AG09319 (cell line): ENCODE results near the gene RASD1.
"Not testable (repeated sequence)": the region's sequence is repeated elsewhere in the genome, so short reads cannot be mapped to it uniquely, and the experiment has no call there.

Experiments used
- DNase-seq: peaks from one replicate; pipeline ENCODE4 v3.0.0-alpha.2; 2010; ENCODE audit warnings: low read depth; ENCODE audit errors: extremely low read depth
- TF ChIP-seq, protein P1 (sequence below): IDR thresholded peaks from 2 replicates; pipeline ENCODE4 v1.5.1; 2011; ENCODE audit warnings: low read depth, mild to moderate bottlenecking, inconsistent platforms, low read length, moderate library complexity

Gene RASD1

DNA sequence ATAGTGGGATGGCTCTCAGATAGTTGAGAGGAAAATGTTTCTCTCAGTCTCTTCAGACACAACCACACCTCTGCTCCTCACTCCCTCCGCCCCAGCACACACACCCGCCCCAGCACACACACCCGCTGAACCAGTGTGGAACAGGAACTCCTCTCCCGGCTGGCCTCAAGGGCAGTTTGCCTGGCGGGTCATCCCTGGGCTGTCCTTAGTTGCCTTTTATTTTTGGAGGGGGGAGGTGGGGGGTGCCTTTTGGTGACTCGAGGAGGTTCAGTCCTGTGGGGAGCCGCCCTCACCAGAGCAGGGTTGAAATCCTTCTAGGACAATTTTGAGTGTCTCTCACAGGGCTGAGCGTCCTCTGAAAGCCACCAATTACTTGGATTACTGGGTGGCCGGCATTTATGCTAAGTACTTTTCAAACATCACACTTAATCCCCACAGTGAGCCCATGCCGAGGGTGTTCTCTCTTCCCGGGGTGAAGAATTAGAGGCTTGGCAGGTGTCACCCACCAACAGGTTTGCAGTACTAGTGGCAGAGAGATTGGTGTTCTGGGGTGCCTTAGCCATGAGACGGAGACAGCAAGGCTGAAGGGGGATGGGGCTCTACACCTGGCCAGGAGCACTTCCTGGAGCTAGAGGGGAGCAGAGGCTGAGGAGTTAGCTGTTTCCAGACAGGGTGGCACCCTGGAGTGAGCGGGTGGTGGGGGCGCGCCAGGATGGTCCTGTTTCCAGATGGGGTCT, 2.8 kb downstream of the RASD1 start:
- TF ChIP-seq, protein P1, sequence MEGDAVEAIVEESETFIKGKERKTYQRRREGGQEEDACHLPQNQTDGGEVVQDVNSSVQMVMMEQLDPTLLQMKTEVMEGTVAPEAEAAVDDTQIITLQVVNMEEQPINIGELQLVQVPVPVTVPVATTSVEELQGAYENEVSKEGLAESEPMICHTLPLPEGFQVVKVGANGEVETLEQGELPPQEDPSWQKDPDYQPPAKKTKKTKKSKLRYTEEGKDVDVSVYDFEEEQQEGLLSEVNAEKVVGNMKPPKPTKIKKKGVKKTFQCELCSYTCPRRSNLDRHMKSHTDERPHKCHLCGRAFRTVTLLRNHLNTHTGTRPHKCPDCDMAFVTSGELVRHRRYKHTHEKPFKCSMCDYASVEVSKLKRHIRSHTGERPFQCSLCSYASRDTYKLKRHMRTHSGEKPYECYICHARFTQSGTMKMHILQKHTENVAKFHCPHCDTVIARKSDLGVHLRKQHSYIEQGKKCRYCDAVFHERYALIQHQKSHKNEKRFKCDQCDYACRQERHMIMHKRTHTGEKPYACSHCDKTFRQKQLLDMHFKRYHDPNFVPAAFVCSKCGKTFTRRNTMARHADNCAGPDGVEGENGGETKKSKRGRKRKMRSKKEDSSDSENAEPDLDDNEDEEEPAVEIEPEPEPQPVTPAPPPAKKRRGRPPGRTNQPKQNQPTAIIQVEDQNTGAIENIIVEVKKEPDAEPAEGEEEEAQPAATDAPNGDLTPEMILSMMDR, result no peak
- no peak for DNase-seq

GRCh38 chr17:17492571-17492970, 3.6 kb downstream of the RASD1 start:
- DNase-seq, result no peak
- TF ChIP-seq, protein P1, result no peak

DNA sequence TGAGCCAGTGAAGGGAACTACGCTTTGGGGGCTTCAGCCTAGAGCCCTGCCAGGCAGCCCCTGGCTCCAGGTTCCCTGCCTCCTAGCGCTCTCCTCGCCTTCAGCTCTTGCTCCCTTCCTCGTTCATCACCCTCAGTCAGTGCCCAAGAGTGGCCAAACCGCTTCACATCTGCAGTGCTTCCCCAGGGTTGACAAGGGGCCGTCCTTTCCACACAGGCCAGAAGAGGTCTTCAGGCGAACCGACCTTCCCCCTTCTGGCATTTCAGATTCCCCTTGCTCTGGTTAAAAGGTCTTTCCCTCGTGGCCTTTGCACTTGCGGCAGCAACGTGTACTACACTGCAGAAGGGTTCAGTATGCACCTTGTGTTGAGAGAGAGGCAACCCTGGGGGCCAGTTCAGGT, 4.1 kb downstream of the RASD1 start:
- TF ChIP-seq, protein P1, result no peak
- no peak for DNase-seq

DNA sequence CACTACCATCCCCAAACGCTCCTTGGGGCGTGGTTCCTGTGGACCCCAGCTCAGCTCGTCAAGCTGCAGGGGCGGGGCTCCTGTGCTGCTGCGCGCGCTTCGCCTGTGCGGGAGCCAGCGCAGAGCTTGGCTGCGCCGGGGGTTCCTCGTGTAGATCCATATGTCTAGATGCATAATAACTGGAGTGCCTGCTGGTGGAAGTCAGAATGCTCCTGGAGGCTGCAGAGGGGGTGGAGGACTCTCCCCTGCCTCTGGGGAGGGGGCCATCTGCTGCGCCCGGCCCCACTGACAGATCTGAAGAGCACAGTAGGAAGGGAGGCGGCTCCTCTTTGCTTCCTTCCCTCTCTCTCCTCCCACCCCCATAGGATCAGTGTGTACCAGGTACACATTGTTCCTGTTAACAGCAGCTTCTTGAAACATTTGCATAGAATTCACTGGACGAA, 4.6 kb downstream of the RASD1 start:
- DNase-seq, result no peak
- TF ChIP-seq, protein P1, result no peak

DNA sequence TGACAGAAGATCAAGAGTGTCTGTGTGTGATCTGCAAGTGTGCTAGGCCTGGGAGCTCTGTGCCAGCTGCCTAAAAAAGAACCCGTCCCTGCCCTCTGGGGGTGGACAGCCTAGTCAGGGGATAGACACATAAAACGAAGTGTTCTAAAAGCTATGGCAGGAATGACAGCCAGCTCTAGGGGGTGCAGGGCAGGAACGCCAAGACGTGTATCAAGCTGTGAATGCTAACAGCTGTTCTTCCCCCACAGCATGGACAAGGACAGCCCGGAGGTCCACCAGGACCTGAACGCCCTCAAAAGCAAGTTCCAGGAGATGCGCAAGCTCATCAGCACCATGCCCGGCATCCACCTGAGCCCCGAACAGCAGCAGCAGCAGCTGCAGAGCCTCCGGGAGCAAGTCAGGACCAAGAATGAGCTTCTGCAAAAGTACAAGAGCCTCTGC, 5.1 kb downstream of the RASD1 start:
- no peak for DNase-seq
- TF ChIP-seq, protein P1, result no peak

DNA sequence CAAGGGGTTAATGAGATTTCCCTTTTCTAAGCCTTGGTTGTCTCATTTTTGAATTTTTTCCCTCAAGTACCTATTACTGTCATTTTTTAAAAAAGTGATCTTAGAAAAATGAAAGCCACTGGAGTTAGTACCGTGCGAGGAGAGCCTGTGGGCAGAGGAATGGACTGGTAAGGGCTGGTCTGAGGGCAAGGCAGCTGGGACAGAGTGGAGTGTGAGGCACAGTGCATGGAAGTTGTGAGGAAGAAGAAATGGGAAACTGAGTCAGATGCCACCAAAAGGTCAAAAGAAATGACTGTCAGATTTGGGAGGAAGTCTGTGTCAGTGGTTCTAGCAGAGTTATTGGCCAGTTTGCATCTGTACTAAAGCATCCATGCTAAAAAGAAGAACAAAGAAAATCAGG, 8.2 kb downstream of the RASD1 start:
- TF ChIP-seq, protein P1, result no peak
- DNase-seq, result no peak

DNA sequence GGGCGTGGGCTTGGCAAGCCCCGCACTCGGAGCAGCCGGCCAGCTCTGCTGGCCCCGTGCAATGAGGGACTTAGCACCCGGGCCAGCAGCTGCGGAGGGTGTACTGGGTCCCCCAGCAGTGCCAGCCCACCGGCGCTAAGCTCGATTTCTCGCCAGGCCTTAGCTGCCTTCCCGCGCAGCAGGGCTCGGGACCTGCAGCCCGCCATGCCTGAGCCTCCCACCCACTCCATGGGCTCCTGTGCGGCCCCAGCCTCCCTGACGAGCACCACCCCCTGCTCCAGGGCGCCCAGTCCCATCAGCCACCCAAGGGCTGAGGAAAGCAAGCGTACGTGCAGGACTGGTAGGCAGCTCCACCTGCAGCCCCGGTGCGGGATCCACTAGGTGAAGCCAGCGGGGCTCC, 9.8 kb downstream of the RASD1 start:
- DNase-seq, result not testable (repeated sequence)

DNA sequence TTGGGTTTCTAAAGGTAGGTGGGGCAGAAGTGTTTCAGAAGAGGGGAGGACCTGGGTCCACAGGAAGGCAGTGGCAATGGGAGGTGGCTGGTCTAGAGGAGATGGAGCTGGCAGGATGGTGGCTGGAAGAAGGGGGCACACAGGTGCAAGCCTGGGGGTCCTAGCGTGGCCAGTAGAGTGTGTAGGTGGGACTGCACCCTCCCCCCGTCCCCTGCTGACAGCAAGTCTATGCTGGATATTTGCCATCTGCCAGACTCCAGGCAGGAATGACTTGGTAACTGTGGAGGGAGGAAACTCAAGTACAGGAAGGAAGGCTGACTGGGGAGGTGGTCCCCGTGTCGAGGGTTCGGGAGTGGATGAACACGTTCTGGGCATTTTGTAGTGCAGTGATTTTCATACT, 10.8 kb downstream of the RASD1 start:
- no peak for DNase-seq
- TF ChIP-seq, protein P1, result no peak
